AG20443 (cell line): ENCODE data around the gene GTF3A.
A peak's percentile ranks its signal among the peaks of the same experiment; 100 is the strongest.

ENCODE experiments used
- DNase-seq: peaks from one replicate; pipeline ENCODE4 v3.0.0; 2012; ENCODE audit warnings: low spot score, mixed read lengths

The GTF3A gene

DNA sequence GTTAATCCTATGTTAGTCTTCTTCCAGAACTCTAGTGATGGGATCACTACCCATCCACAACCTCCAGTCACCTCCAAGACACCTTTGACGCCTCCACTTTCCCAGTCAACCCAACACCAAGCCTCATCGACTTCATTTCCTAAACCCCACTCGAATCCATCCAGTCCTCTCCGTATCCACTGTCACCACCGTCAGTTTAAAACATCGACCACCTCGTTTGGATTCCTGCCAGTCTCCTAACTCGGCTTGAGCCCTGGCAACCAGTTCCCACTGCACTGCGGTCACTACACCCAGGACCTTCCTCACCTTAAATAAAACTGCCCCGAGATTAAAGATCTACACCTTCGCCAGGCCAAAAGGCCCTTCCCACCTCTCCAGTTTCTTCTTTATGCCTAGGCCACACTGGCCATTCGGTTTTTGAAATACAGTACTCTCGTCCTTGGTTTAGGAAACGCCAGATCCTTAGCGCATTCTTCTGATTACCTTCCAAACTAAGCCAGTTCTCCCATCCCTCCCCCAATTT is 24.7 kb downstream of the GTF3A start:
- no peak for DNase-seq

DNA sequence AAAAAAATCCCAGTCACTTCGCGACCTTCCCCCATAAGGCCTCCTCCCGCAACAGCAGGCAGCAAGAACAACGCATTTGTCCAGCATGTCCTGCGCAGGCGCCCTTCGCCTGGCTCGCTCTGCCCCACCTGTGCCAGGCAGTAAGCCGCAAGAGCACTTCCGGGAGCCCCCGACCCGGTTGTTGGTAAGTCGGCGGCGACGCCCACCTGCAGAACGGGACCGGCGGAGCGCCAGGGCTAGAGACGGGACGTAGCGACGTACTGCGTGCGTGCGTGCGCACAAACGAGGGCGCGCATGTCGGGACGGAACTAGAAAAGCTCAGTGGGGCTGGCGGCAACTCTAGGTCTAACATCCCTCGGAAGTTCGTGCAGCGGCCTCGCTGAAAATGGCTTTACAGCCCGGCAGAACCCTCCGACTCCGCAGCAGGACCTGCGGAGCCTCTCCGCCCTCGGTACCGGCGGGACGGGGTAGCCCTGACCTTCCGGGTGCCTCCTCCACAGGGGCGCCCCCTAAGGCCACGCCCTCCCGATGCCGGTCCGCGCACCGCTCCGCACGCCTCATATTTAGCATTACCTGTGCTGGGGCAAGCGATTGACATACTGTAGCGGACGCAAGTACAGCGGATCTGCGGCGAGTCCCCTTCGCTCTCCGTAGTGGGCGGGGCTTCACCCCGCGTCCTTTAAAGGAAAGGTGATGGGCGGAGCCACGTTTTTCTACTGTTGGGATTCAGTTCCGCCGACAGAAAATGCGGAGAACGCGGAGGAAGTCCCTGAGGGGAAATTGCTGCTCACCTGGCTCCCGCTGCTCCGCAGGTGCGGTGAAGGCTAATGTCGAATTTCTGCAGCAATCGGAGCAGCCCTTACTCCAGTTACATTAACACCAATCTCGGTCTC is 25.8 kb downstream of the GTF3A start, which contains the start of gene MTIF3:
MTIF3 (minus strand) TSS at position 629 of the 893 bp plus-strand sequence. CDS start 10,116 bp downstream, outside the sequence.
- peak; percentile 91 for DNase-seq

GRCh38 chr13:27450921-27451471 is 26.6 kb downstream of the GTF3A start:
- peak; percentile 40 for DNase-seq

DNA sequence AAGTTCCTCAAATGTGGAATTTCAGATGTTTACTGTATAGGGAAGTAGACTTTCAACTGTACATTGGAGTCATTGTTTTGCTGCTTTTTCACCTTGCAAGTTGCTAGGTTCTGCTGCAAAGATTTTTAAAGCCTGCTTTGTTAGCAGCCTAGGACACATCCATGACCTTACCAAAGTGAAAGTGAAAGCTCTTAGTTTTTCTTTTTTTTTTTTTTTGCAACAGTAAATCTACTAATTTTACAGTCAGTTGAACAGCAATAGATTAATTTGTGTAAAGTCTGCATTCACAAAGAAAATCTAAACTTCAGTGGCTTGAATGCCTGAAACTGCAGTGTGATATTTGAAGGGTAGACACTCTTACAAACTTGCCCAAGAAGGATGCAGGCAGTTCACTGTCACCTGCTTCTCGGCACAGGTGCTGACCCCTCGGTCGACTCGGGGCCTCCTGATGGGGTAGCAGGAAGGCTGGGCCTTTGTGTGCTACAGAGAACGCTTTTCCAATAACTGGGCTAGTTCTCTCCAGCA is 31.0 kb downstream of the GTF3A start:
- DNase-seq, result no peak

- DNase-seq, result peak; percentile 62
Observed at GRCh38 chr13:27461940-27462584, 37.6 kb downstream of the GTF3A start.

GRCh38 chr13:27463500-27463899 is 39.1 kb downstream of the GTF3A start:
- no peak for DNase-seq

DNA sequence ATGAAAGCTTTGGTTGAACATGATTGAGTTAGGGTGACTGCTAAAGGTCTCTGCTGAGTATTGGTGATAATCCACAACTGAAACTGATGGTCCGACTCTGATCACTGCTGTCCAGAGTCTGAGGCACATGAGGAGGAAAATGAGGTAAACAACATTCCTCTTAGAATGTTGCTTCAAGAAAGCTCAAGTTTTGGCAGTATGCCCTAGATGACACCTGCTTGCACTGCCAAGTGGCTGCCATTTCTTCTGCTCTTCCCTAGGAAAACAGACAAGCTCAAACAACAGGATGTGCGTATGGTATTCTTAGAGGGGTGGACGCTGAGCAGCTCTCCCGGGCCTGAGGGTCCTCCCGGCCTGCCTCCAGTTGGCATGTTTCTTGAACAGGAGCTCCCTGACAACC is 41.2 kb downstream of the GTF3A start:
- no peak for DNase-seq

- no peak for DNase-seq
Observed at GRCh38 chr13:27466513-27466912, 42.1 kb downstream of the GTF3A start.

GRCh38 chr13:27470075-27470820 is 45.8 kb downstream of the GTF3A start:
- DNase-seq, result no peak

GRCh38 chr13:27472441-27472840 is 48.0 kb downstream of the GTF3A start:
- DNase-seq, result no peak

DNA sequence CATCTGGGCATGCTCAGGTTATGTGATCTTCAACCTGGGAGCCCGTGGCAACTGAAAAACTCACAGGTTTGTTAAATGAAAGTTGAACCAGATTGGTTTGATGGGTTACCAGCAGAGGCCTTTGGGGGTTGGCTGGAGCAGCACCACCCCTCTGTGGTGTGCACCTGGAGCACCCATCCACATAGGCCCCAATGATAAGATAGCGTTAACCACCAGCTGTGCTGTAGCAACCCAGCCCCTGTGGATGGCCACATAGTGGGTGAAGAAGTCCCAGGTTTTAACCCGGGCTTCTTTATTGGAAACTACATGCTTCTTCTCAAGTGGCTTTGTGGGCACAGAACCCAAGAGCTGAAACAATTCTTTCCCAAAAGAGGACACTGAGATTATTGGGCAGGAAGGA is 48.5 kb downstream of the GTF3A start:
- DNase-seq, result no peak

DNA sequence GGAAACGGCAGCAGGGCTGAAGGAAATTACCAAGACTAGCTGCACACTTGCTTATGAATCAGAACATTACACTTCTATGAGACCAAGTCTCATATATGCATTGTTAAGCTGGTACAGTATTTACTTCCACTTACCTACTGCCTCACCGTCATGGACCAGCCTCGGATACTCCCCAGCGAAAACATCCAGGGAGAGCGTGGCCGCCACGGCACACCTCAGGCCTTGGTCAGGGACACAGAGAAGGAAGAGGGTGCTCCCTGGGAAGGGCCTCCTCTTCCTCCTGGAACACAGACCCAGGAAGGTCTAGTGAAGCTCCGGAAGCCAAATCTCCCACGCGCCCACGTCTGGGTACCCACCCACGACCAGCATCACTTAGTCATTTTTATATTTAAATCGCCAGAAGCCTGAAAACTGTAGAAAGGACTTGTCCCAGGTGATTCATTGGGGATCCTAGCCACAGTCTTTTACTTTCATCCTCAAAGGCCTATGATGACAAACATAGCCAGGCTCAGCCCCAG is 50.4 kb downstream of the GTF3A start:
- DNase-seq, result no peak

DNA sequence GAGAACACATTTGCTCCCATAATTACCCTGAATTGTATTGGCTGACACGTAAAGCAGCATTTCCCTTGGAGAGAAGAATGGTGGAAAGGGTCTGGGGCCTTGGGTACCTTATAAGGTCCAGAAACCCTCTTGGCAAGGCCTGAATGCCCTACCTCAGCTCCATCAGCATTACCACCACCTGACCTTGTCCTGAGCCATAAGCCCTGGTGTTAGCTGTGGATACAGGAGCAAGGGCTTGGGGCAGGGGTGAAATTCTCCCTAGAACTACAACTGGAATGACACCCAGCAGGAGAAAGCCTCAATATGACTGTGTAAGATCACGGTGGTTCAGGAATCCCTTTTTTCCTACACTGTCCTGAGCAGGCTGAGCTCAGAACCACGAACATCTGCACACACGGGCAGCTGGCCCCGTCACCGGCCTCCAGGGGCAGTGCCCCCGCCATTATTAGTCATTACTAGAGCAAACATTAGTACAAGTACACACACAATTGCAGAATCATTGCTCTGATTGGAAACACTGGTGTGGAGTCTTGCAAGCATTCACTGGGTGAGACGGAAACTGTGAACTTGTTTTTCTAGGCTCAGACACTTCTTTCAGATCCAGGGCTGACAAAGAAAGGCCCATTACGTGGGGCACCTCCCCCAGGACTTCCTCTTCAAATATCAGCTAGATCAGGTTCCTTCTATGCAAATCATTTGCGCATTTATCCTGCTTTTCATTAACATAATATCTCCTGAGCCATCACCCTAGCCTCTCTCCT is 52.7 kb downstream of the GTF3A start:
- DNase-seq, result peak; percentile 82

DNA sequence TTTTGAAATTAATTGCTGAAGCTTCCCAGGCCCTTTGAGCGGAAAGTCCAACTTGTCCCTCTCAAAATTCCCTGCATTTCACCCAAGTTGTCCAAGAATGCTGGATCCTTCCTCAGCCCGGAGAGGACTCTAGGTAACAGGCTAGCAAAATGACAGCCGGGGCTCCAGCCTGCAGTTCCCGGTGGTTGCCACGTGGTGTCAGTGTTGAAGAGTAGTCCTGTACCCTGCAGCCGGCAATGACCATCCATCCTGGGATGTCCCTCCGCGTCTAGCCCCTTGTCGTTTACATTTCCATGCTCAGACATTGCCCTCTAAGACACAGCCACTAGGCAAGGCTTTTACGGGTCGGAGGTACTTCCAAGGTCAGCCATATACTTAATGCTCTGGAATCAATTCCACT is 57.3 kb downstream of the GTF3A start:
- DNase-seq, result peak; percentile 47

DNA sequence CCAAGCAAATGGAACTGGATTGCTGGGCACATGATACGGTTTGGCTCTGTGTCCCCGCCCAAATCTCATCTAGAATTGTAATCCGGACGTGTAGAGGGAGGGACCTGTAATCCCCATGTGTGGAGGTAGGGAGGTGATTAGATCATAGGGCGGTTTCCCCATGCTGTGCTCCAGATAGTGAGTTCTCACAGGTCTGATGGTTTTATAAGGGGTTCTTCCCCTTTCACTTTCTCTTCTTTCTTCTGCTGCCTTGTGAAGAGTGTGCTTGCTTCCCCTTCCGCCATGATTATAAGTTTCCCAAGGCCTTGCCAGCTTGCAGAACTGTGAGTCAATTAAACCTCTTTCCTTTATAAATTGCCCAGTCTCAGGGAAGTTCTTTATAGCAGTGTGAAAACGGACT is 58.6 kb downstream of the GTF3A start:
- no peak for DNase-seq

DNA sequence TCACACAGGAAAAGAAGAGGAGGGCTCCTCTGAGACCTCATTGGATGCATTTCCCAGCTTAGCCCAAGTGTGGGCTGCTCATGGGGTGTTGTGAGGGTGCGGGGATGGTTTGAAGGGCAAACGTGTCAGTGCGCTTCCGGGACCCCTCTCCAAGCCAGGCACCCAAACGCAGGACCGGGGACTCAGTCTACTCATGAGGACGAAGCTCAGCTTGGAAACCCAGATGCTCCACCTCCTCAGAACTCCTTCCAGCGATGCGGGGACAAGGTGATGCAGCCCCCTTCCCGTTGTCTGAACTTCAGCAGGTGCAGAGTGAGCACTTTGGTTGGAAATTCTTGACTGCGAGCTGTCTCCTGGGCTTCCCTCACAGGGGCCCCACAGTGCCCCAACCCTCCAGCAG is 59.0 kb downstream of the GTF3A start:
- no peak for DNase-seq
